ENCODE results near the gene ROCK2. TPM values are rescaled to one million over a fixed set of nuclear protein-coding genes. Genes with fewer than 3 reads are reported as not detected.

Gene ROCK2
- total RNA-seq, 1 donor from 2014 or later = 36.1 TPM

GRCh38 chr2:11157731-11158130 lies 186.7 kb downstream of the ROCK2 start:
- Mint-ChIP-seq H3K27ac (no peak overlapping the region), H3K4me1 (peaks cover 17% of the 10 kb centered on the region), H3K27me3 (ENCODE audit: insufficient read depth, low read depth) (peaks cover 11% of the 10 kb centered on the region), H3K4me3 (no peak overlapping the region), H3K36me3 (no peaks in the 10 kb centered on the region), H3K9me3 (no peaks in the 10 kb centered on the region)
- TF ChIP-seq CTCF (IDR thresholded peaks at IDR 0.05) (no peak), EZH2phosphoT487 (IDR thresholded peaks at IDR 0.05) (no peak), EZH2 (IDR thresholded peaks at IDR 0.05) (no peak)
- Histone ChIP-seq H3F3A (ENCODE audit: low read depth) (peaks cover 17% of the 10 kb centered on the region), H3K27ac (no peak overlapping the region), H2AFZ (replicated peaks) (no peak overlapping the region), H3K4me1 (peaks cover 7% of the 10 kb centered on the region), H3K79me2 (ENCODE audit: low read depth) (no peaks in the 10 kb centered on the region), H3K4me3 (no peak overlapping the region), H4K20me1 (ENCODE audit: low read depth) (peaks cover 6% of the 10 kb centered on the region), H3K4me2 (no peak overlapping the region), H3K27me3 (peaks cover 38% of the 10 kb centered on the region), H3K36me3 (no peaks in the 10 kb centered on the region), H3K9ac (no peak overlapping the region), H3K9me3 (ENCODE audit: low read depth) (no peaks in the 10 kb centered on the region)
- DNase-seq (ENCODE audit: low spot score) = no peak

- no peak overlapping the region for H3K4me2 ChIP-seq
- Mint-ChIP-seq H3K9me3 (no peaks in the 10 kb centered on the region), H3K4me3 (no peak overlapping the region), H3K27me3 (ENCODE audit: insufficient read depth, low read depth) (peaks cover 11% of the 10 kb centered on the region), H3K4me1 (peaks cover 17% of the 10 kb centered on the region), H3K27ac (no peak overlapping the region), H3K36me3 (no peaks in the 10 kb centered on the region)
- no peak for TF ChIP-seq CTCF (IDR thresholded peaks at IDR 0.05)
- no peak for TF ChIP-seq EZH2phosphoT487 (IDR thresholded peaks at IDR 0.05)
- no peak for TF ChIP-seq EZH2 (IDR thresholded peaks at IDR 0.05)
- DNase-seq (ENCODE audit: low spot score) = no peak
- H3K79me2 ChIP-seq (ENCODE audit: low read depth) = no peaks in the 10 kb centered on the region
- H3K4me1 ChIP-seq = peaks cover 7% of the 10 kb centered on the region
- peaks cover 42% of the 10 kb centered on the region for H3K27me3 ChIP-seq
- no peak overlapping the region for H2AFZ ChIP-seq (replicated peaks)
- no peak overlapping the region for H3K9ac ChIP-seq
- no peaks in the 10 kb centered on the region for H3K36me3 ChIP-seq
- H3K9me3 ChIP-seq (ENCODE audit: low read depth) = no peaks in the 10 kb centered on the region
- H3K27ac ChIP-seq = no peak overlapping the region
- peaks cover 6% of the 10 kb centered on the region for H4K20me1 ChIP-seq (ENCODE audit: low read depth)
- peaks cover 17% of the 10 kb centered on the region for H3F3A ChIP-seq (ENCODE audit: low read depth)
- no peak overlapping the region for H3K4me3 ChIP-seq
These were observed 187.1 kb downstream of the ROCK2 start for GRCh38 chr2:11157296-11157695.

GRCh38 chr2:11156396-11157075 lies 187.9 kb downstream of the ROCK2 start:
- Mint-ChIP-seq H3K27ac (no peak overlapping the region), H3K36me3 (no peaks in the 10 kb centered on the region), H3K4me1 (peaks cover 17% of the 10 kb centered on the region), H3K27me3 (ENCODE audit: insufficient read depth, low read depth) (peaks cover 11% of the 10 kb centered on the region), H3K4me3 (peak overlapping the region; percentile 76), H3K9me3 (no peaks in the 10 kb centered on the region)
- peaks cover 49% of the 10 kb centered on the region for H3K27me3 ChIP-seq
- H3K4me3 ChIP-seq = no peak overlapping the region
- H3K9me3 ChIP-seq (ENCODE audit: low read depth) = no peaks in the 10 kb centered on the region
- H2AFZ ChIP-seq (replicated peaks) = no peak overlapping the region
- H3K9ac ChIP-seq = no peak overlapping the region
- TF ChIP-seq EZH2 (IDR thresholded peaks at IDR 0.05) (no peak), EZH2phosphoT487 (IDR thresholded peaks at IDR 0.05) (no peak), CTCF (IDR thresholded peaks at IDR 0.05) (no peak)
- no peak for DNase-seq (ENCODE audit: low spot score)
- H3F3A ChIP-seq (ENCODE audit: low read depth) = peaks cover 17% of the 10 kb centered on the region
- H4K20me1 ChIP-seq (ENCODE audit: low read depth) = peaks cover 6% of the 10 kb centered on the region
- no peak overlapping the region for H3K4me2 ChIP-seq
- no peaks in the 10 kb centered on the region for H3K36me3 ChIP-seq
- H3K27ac ChIP-seq = no peak overlapping the region
- no peaks in the 10 kb centered on the region for H3K79me2 ChIP-seq (ENCODE audit: low read depth)
- H3K4me1 ChIP-seq = peaks cover 7% of the 10 kb centered on the region

Measured in neural progenitor cell (in vitro differentiated cells).